Fibroblast of lung (primary cell): ENCODE measurements around the gene ACER3. TPM values are rescaled to one million over a fixed set of nuclear protein-coding genes. Genes with fewer than 3 reads are reported as not detected.
A peak's percentile ranks its signal among the peaks of the same experiment; 100 is the strongest.

Experiments used
- DNase-seq, 2 donors: peaks; one replicate each; pipeline versions ENCODE4 v3.0.0 to v3.0.0-alpha.2; 2010; ENCODE audit warnings: low read depth in 2 of 2
- H2AFZ ChIP-seq: 2 replicates; pipeline ENCODE4 v1.5.1; 2012; ENCODE audit warnings: low read length, control low read depth, inconsistent platforms
- H3K27ac ChIP-seq: 2 replicates; pipeline ENCODE4 v1.5.1; 2011; ENCODE audit warnings: low read length, control low read depth; ENCODE audit not compliant: insufficient read depth
- H3K27me3 ChIP-seq: 2 replicates; pipeline ENCODE4 v1.5.1; 2011; ENCODE audit warnings: mild to moderate bottlenecking, low read length; ENCODE audit not compliant: control insufficient read depth, insufficient read depth
- H3K36me3 ChIP-seq: 2 replicates; pipeline ENCODE4 v1.5.1; 2011; ENCODE audit warnings: low read length; ENCODE audit not compliant: control insufficient read depth, insufficient read depth
- H3K4me1 ChIP-seq: 2 replicates; pipeline ENCODE4 v1.5.1; 2011; ENCODE audit warnings: low read length; ENCODE audit not compliant: control insufficient read depth, insufficient read depth; ENCODE audit errors: extremely low read depth
- H3K4me2 ChIP-seq: 2 replicates; pipeline ENCODE4 v1.5.1; 2011; ENCODE audit warnings: low read length, control low read depth; ENCODE audit not compliant: insufficient read depth; ENCODE audit errors: extremely low read depth
- H3K4me3 ChIP-seq, 4 experiments: fragments of 200-600 bp in 1 of 4; sonication (generic) in 1 of 4; replicated peaks in 1 of 4; 2 replicates each; pipeline ENCODE4 v1.5.1; 2011 to 2016; ENCODE audit warnings: low read length in 4 of 4, low read depth in 3 of 4, mild to moderate bottlenecking in 3 of 4, control low read depth in 2 of 4, inconsistent platforms in 1 of 4, mixed read lengths in 1 of 4; ENCODE audit not compliant: insufficient read depth in 1 of 4; ENCODE audit errors: control extremely low read depth in 1 of 4
- H3K79me2 ChIP-seq: 2 replicates; pipeline ENCODE4 v1.5.1; 2012; ENCODE audit warnings: mild to moderate bottlenecking, low read length, inconsistent platforms; ENCODE audit not compliant: control insufficient read depth, insufficient read depth
- H3K9ac ChIP-seq: 2 replicates; pipeline ENCODE4 v1.5.1; 2011; ENCODE audit warnings: mild to moderate bottlenecking, low read length, control low read depth; ENCODE audit not compliant: insufficient read depth
- H3K9me3 ChIP-seq: 2 replicates; pipeline ENCODE4 v1.5.1; 2012; ENCODE audit warnings: low read depth, low read length; ENCODE audit not compliant: control insufficient read depth, insufficient read depth
- H4K20me1 ChIP-seq: 2 replicates; pipeline ENCODE4 v1.5.1; 2011; ENCODE audit warnings: low read length; ENCODE audit not compliant: control insufficient read depth, insufficient read depth; ENCODE audit errors: extremely low read depth
- EZH2 ChIP-seq: IDR thresholded peaks from 2 replicates; pipeline ENCODE4 v1.5.1; 2012; ENCODE audit warnings: low read length, control low read depth, mild to moderate bottlenecking; ENCODE audit errors: missing control alignments
- polyA plus RNA-seq, 2 donors: library from polyadenylated mRNA; depleted of rRNA in 1 of 2; stranded (reverse) in 1 of 2; unstranded in 1 of 2; fragments of >200 nt; gene quantifications; 2 replicates each; pipeline ENCODE4 v1.2.1, GENCODE V29; 2011 to 2012; ENCODE audit warnings: missing spikeins in 1 of 2
- total RNA-seq: library from RNA; depleted of rRNA; stranded (reverse); fragments of >200 nt; gene quantifications from 2 replicates; pipeline ENCODE4 v1.2.1, GENCODE V29; 2014
- TF ChIP-seq, protein P1 (sequence below), 2 donors: IDR thresholded peaks in 1 of 2; conservative IDR thresholded peaks in 1 of 2; 1 replicate in 1 of 2; 2 replicates in 1 of 2; pipeline ENCODE4 v1.5.1; 2011 to 2012; ENCODE audit warnings: low read length in 2 of 2, control low read depth in 1 of 2, inconsistent platforms in 1 of 2, low read depth in 1 of 2, mild to moderate bottlenecking in 1 of 2

Gene ACER3
- total and polyA plus RNA-seq, 2 donors (not counting 1 experiment from before 2014, with no cell fraction given), result 6.1 to 22.3 TPM

DNA sequence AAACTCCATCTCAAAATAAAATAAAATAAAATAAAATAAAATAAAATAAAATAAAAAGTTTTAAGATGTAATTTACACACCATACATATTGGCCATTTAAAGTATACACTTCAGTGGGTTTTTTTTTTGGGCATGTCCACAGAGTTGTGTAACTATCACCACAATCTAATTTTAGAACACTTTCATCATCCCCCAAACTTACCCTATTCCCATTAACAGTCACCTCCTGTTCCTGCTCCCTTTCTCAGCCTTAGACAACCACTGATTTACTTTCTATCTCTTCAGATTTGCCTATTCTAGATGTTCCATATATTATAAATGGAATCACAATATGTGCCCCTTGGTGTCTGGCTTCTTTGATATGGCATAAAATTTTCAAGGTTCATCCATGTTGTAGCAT, 4.6 kb upstream of the ACER3 start:
- Histone ChIP-seq H3K9me3 (no peaks in the 10 kb centered on the region), H3K36me3 (no peaks in the 10 kb centered on the region), H4K20me1 (no peaks in the 10 kb centered on the region), H3K27me3 (no peaks in the 10 kb centered on the region), H3K4me3 (no peak overlapping the region), H2AFZ (no peak overlapping the region), H3K4me2 (no peak overlapping the region), H3K79me2 (no peaks in the 10 kb centered on the region), H3K9ac (no peak overlapping the region), H3K4me1 (no peaks in the 10 kb centered on the region), H3K27ac (no peak overlapping the region)
- no peak for TF ChIP-seq EZH2
- TF ChIP-seq, protein P1, sequence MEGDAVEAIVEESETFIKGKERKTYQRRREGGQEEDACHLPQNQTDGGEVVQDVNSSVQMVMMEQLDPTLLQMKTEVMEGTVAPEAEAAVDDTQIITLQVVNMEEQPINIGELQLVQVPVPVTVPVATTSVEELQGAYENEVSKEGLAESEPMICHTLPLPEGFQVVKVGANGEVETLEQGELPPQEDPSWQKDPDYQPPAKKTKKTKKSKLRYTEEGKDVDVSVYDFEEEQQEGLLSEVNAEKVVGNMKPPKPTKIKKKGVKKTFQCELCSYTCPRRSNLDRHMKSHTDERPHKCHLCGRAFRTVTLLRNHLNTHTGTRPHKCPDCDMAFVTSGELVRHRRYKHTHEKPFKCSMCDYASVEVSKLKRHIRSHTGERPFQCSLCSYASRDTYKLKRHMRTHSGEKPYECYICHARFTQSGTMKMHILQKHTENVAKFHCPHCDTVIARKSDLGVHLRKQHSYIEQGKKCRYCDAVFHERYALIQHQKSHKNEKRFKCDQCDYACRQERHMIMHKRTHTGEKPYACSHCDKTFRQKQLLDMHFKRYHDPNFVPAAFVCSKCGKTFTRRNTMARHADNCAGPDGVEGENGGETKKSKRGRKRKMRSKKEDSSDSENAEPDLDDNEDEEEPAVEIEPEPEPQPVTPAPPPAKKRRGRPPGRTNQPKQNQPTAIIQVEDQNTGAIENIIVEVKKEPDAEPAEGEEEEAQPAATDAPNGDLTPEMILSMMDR (conservative IDR thresholded peaks at IDR 0.05 in 1 of 2, IDR thresholded peaks at IDR 0.05 in 1 of 2; ENCODE audit: low read depth in 1 of 2, low read length in 2 of 2), result no peak
- DNase-seq, result peak in 1 of 2 donors; percentile 46

DNA sequence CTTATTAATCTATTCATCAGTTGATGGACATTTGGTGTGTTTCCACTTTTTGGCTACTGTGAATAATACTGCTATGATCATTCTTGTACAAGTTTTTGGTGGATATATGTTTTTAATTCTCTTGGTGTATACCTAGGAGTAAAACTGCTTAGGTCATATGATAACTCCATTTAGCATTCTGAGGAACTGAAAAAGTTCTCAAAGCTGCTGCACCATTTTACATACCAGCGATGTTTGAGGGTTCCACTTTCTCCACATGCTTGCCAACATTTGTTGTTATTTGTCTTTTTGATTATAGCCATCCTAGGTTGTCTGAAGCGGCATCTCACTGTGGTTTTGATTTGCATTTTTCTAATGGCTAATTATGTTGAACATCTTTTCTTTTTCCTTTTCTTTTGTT, 4.1 kb upstream of the ACER3 start:
- H3K27me3 ChIP-seq, result no peaks in the 10 kb centered on the region
- peaks cover 3% of the 10 kb centered on the region for H3K79me2 ChIP-seq
- DNase-seq, result no peak
- H3K36me3 ChIP-seq, result no peaks in the 10 kb centered on the region
- no peak overlapping the region for H3K9ac ChIP-seq
- no peak overlapping the region for H3K4me2 ChIP-seq
- no peaks in the 10 kb centered on the region for H3K9me3 ChIP-seq
- peaks cover 2% of the 10 kb centered on the region for H3K4me1 ChIP-seq
- H2AFZ ChIP-seq, result no peak overlapping the region
- no peak overlapping the region for H3K27ac ChIP-seq
- no peak for TF ChIP-seq EZH2
- TF ChIP-seq, protein P1 (conservative IDR thresholded peaks at IDR 0.05 in 1 of 2, IDR thresholded peaks at IDR 0.05 in 1 of 2; ENCODE audit: low read depth in 1 of 2, low read length in 2 of 2), result no peak
- no peak overlapping the region for H3K4me3 ChIP-seq
- no peaks in the 10 kb centered on the region for H4K20me1 ChIP-seq

DNA sequence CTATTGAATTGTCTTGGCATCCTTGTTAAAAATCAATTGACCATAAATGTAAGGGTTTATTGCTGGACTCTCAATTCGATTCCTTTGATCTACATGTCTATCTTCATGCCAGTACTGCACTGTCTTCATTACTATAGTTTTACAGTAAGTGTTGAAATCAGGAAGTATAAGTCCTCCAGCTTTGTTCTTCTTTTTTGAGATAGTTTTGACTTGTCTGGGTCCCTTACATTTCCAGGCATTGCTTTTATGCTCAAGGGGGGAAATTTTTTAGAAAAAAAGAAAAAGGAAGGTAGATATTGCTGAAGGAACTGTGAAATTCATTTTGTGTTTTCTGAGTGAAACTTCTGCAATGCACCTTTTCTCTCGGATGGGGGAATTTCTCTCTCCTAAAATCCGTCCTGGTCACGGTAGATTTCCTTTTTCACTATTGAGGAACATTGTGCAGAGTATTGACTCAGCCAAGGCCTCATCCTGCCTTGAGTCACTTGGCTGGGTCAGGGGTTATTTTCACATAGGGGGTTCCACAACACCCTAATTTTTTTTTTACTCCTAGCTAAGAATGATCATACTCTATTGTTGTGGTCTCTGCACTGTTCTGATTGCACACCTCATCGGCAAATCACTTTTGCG, 2.8 kb upstream of the ACER3 start:
- Histone ChIP-seq H3K9ac (no peak overlapping the region), H3K27me3 (no peaks in the 10 kb centered on the region), H3K4me2 (no peak overlapping the region), H3K4me3 (no peak overlapping the region), H3K9me3 (no peaks in the 10 kb centered on the region), H3K4me1 (peaks cover 4% of the 10 kb centered on the region), H3K36me3 (no peaks in the 10 kb centered on the region), H3K27ac (no peak overlapping the region), H2AFZ (no peak overlapping the region), H4K20me1 (no peaks in the 10 kb centered on the region), H3K79me2 (peaks cover 5% of the 10 kb centered on the region)
- no peak for DNase-seq
- TF ChIP-seq, protein P1 (conservative IDR thresholded peaks at IDR 0.05 in 1 of 2, IDR thresholded peaks at IDR 0.05 in 1 of 2; ENCODE audit: low read depth in 1 of 2, low read length in 2 of 2), result no peak
- no peak for TF ChIP-seq EZH2
